ENCODE measurements around the gene SEMA6C.
"Not testable (repeated sequence)": the region's sequence is repeated elsewhere in the genome, so short reads cannot be mapped to it uniquely, and the experiment has no call there.

SEMA6C gene

GRCh38 chr1:151104630-151105029 is 41.8 kb downstream of the SEMA6C start:
- TF ChIP-seq, protein P1, sequence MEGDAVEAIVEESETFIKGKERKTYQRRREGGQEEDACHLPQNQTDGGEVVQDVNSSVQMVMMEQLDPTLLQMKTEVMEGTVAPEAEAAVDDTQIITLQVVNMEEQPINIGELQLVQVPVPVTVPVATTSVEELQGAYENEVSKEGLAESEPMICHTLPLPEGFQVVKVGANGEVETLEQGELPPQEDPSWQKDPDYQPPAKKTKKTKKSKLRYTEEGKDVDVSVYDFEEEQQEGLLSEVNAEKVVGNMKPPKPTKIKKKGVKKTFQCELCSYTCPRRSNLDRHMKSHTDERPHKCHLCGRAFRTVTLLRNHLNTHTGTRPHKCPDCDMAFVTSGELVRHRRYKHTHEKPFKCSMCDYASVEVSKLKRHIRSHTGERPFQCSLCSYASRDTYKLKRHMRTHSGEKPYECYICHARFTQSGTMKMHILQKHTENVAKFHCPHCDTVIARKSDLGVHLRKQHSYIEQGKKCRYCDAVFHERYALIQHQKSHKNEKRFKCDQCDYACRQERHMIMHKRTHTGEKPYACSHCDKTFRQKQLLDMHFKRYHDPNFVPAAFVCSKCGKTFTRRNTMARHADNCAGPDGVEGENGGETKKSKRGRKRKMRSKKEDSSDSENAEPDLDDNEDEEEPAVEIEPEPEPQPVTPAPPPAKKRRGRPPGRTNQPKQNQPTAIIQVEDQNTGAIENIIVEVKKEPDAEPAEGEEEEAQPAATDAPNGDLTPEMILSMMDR (IDR thresholded peaks at IDR 0.05; ENCODE audit: low read depth, low read length): no peak
- no peak overlapping the region for H3K4me3 ChIP-seq (ENCODE audit: low read depth, low read length)
- no peak for DNase-seq (ENCODE audit: low read depth, low spot score)
- in situ Hi-C loops (cut with HindIII; ENCODE audit: low sequenced_read_pairs): no loop called here

- DNase-seq (ENCODE audit: low read depth, low spot score): no peak
- TF ChIP-seq, protein P1 (IDR thresholded peaks at IDR 0.05; ENCODE audit: low read depth, low read length): no peak
- in situ Hi-C loops (cut with HindIII; ENCODE audit: low sequenced_read_pairs): no loop called here
- H3K4me3 ChIP-seq (ENCODE audit: low read depth, low read length): no peak overlapping the region
Observed at GRCh38 chr1:151098126-151098525, 48.3 kb downstream of the SEMA6C start.

- H3K4me3 ChIP-seq (ENCODE audit: low read depth, low read length); DNase-seq (ENCODE audit: low read depth, low spot score); in situ Hi-C loops (cut with HindIII; ENCODE audit: low sequenced_read_pairs): not testable (repeated sequence)
Observed at GRCh38 chr1:151097426-151097825, 49.0 kb downstream of the SEMA6C start.

DNA sequence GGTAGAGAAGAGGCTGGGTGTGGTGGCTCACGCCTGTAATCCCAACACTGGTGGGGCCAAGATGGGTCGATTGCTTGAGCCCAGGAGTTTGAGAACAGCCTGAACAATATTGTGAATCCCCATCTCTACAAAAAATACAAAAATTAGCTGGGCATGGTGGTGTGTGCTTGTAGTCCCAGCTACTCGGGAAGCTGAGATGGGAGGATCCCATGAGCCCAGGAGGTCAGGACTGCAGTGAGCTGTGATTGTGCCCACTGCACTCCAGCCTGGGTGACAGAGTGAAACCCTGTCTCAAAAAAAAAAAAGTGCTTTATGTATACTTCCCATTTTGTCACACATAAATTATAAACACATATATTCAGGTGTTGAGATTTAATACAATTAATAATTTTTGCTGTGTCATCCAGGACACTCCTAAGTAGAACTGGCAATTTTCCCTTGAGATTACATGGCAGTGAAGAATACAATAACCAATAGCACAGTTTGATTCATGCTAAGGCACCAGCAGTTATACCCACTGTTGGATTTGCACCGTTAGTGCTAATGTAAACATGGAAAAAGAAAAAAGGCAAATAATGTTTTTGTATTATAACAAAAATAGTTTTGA is 60.4 kb downstream of the SEMA6C start:
- no peak for DNase-seq (ENCODE audit: low read depth, low spot score)
- TF ChIP-seq, protein P1 (IDR thresholded peaks at IDR 0.05; ENCODE audit: low read depth, low read length): no peak
- in situ Hi-C loops (cut with HindIII; ENCODE audit: low sequenced_read_pairs): no loop called here
- no peak overlapping the region for H3K4me3 ChIP-seq (ENCODE audit: low read depth, low read length)

Measured in astrocyte of the spinal cord (primary cell).